Esophagus muscularis mucosa (tissue), 4 donors: Measurements from ENCODE around the gene UST.

ENCODE experiments used
- CTCF ChIP-seq, 3 experiments: fragments of 200-600 bp in 2 of 3; fragments of 450-650 bp in 1 of 3; sonication (generic) in 2 of 3; IDR thresholded peaks; one replicate each; pipeline ENCODE4 v1.5.1; 2017 to 2019; ENCODE audit warnings: antibody characterized with exemption in 3 of 3, mild to moderate bottlenecking in 2 of 3, moderate library complexity in 1 of 3
- EP300 ChIP-seq: sonication (generic); formaldehyde crosslinking; IDR thresholded peaks from one replicate; pipeline ENCODE4 v1.6.1; 2017; ENCODE audit warnings: antibody characterized with exemption
- POLR2A ChIP-seq: fragments of 450-650 bp; IDR thresholded peaks from one replicate; pipeline ENCODE4 v1.6.1; 2017; ENCODE audit warnings: antibody characterized with exemption, moderate library complexity, mild to moderate bottlenecking, low read depth
- POLR2AphosphoS5 ChIP-seq, 2 donors: sonication (generic); formaldehyde crosslinking; IDR thresholded peaks; one replicate each; pipeline ENCODE4 v1.6.1; 2017; ENCODE audit warnings: antibody characterized with exemption in 2 of 2

GRCh38 chr6:149064001-149064659 lies 317.3 kb downstream of the UST start:
- TF ChIP-seq EP300 (no peak), CTCF (IDR thresholded peaks at IDR 0.05) (no peak), POLR2AphosphoS5 (IDR thresholded peaks at IDR 0.05) (no peak), POLR2A (no peak)
